Stimulated activated CD4-positive, alpha-beta T cell treated with anti-CD3 and anti-CD28 coated beads, Interleukin-4, amount 100 ng/mL, for 24 hours (primary cell): ENCODE results near the gene SPIRE2.
"Not testable (repeated sequence)": the region's sequence is repeated elsewhere in the genome, so short reads cannot be mapped to it uniquely, and the experiment has no call there.

Source experiments
- DNase-seq: peaks from one replicate; pipeline ENCODE4 v3.0.0-alpha.2; 2020

Gene SPIRE2

DNA sequence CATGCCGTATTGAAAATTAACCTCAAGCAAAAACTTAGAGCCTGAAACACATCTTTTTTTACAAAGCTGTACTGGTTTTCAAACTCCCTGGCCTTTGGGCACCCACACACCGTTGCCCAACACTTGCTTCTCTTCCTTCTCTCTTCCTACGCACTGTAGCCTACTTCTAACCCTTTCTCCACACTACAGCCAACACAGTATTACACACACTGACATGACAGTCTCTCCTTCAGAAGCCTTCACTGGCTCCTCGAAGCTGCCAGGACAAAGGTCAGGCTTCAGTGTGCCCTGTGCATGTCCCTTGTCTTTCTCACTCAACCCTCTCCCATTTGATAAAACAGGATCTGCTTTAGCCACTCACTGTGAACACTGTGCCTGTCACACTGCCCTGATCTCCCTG is 19.8 kb upstream of the SPIRE2 start:
- DNase-seq: no peak

- no peak for DNase-seq
These were observed 17.0 kb upstream of the SPIRE2 start for GRCh38 chr16:89811321-89811720.

- DNase-seq: no peak
These were observed 12.5 kb upstream of the SPIRE2 start for GRCh38 chr16:89815639-89816348.

- DNase-seq: not testable (repeated sequence)
These were observed 9.3 kb upstream of the SPIRE2 start for GRCh38 chr16:89818851-89819403.

DNA sequence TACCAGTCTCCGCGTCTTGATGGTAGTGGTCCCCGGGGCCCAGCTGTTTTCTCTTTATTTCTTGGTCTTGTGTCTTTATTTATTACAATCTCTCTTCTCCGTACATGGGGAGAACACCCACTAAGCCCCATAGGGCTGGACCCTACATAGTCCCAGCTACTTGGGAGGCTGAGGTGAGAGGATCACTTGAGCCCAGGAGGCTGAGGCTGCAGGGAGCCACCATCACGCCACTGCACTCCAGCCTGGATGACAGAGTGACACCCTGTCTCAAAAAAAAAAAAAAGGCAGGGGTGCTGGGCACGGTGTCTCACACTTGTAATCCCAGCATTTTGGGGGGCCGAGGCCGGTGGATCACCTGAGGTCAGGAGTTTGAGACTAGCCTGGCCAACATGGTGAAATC is 8.8 kb upstream of the SPIRE2 start:
- DNase-seq: not testable (repeated sequence)

DNA sequence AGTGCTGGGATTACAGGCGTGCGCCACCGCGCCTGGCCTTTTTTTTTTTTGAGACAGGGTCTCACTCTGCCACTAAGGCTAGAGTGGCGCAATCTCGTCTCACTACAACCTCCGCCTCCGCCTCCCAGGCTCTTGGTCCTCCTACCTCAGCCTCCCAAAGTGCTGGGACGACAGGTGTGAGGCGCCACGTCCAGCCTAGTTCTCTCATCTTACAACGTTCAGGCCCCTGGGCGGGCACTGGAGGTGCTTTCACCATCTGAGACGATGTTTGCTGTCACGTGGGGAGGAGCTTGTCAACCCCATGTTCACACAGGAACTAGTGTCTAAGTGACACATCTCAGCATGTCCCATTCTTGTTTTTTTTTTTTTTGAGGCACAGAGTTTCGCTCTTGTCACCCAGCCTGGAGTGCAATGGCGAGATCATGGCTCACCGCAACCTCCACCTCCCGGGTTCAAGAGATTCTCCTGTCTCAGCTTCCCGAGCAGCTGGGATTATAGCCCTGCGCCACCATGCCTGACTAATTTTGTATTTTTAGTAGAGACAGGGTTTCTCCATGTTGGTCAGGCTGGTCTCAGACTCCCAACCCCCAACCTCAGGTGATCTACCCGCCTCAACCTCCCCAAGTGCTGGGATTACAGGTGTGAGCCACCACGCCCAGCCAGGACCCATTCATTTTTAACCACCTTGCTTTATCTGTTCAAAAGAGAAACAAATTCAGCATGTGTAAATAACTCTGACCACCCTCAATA is 6.7 kb upstream of the SPIRE2 start:
- DNase-seq: no peak

DNA sequence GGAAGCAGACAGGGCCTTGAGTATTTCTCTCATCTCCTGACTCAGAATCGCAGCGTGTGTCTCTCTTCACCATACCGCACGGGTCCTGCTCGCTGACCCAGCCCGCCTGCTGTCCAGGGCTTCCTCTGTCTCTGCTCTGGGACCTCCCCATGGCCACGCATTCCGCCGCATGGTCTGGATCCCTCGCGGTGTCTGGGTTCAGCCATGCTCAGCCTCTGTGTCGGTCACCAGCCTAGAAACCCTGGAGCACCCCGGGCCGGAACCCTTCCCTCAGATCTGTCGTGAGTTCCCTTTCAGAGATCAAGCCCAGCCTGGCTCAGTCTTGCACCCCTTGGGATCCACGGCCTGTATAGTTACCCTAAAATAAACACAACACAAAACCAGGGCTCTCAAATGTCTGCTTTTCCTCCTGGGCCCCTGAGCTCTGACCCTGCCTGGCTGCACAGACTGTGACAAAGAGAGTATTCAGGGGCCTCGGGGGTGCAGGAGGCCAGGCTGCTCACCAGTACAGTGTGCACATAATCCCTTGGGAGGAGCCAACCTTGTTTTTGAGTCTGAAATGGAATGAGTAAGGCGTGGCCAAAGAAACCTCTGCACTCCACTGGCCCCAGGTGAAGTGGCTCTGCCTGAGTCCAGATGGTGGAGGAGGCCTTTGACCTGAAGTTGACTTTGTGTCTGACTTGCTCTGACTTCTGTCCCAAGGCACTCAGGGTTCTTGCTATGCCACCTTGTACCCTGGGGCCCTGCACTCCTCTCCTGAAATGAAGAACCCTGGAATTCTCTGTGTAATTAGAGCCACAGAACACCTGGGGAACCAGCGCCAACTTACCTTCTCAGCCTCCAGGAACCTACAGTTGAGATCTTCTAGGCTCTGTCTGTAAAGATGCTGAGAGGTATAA is 5.8 kb upstream of the SPIRE2 start:
- no peak for DNase-seq

DNA sequence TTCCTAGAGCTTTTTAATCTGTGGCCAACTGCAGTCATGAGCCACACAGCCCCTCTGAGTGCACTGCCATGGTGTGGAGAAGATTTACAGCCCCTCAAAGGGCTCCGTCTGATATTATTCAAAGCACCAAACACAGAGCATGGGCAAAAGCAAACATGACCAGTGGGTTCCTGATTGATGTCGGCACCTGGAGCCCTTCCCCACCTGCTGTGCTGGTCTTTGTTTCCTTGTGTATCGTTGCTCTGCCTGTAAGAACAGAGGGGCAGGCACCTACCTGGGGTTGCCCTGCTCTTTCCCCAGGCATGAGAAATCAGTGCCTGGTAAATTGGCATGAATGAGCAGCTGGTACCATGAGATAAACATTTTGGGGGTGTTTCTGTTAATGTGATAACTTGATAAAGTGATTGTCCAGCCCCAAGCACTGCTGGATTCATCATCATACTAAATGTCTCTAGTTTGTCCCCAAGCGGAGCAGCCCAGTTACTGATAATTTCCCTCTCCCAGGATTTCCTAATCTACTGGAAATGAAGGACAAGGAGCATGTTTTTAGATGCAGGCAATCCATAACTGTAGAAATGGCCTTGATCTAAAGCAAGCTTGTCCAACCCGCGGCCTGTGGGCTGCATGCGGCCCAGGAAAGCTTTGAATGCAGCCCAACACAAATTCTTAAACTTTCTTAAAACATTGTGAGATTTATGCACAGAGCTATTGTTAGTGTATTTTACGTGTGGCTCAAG is 5.0 kb upstream of the SPIRE2 start:
- no peak for DNase-seq

DNA sequence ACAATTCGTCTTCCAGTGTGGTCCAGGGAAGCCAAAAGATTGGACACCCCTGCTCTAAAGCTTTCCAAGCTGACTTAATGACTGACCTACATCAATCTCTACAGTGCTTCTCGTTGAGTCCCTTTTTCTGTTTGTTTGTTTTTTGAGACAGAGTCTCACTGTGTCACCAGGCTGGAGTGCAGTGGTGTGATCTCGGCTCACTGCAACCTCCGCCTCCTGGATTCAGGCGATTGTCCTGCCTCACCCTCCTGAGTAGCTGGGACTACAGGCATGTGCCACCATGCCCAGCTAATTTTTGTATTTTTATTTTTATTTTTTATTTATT is 4.5 kb upstream of the SPIRE2 start:
- not testable (repeated sequence) for DNase-seq

DNA sequence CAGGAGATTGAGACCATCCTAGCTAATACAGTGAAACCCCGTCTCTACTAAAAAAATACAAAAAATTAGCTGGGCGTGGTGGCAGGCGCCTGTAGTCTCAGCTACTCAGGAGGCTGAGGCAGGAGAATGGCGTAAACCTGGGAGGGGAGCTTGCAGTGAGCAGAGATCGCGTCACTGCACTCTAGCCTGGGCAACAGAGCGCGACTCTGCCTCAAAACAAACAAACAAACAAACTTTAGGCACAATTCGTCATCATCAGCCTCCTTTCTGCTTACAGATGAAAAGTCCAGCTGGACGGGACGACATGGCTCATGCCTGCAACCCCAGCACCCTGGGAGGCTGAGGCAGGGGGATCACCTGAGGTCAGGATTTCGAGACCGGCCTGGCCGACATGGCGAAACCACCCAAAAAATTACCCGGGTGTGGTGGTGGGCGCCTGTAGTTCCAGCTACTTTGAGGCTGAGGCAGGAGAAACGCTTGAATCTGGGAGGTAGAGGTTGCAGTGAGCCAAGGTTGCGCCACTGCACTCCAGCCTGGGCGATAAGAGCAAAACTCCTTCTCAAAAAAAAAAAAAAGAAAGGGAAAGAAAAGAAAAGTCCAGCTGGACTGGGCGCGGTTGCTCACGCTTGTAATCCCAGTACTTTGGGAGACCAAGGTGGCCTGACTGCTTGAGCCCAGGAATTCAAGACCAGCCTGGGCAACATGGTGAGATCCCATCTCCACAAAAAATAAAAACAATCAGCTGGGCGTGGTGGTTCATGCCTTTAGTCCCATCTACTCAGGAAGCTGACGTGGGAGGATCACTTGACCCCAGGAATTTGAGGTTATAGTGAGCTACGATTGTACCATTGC is 1.5 kb upstream of the SPIRE2 start:
- DNase-seq: no peak

DNA sequence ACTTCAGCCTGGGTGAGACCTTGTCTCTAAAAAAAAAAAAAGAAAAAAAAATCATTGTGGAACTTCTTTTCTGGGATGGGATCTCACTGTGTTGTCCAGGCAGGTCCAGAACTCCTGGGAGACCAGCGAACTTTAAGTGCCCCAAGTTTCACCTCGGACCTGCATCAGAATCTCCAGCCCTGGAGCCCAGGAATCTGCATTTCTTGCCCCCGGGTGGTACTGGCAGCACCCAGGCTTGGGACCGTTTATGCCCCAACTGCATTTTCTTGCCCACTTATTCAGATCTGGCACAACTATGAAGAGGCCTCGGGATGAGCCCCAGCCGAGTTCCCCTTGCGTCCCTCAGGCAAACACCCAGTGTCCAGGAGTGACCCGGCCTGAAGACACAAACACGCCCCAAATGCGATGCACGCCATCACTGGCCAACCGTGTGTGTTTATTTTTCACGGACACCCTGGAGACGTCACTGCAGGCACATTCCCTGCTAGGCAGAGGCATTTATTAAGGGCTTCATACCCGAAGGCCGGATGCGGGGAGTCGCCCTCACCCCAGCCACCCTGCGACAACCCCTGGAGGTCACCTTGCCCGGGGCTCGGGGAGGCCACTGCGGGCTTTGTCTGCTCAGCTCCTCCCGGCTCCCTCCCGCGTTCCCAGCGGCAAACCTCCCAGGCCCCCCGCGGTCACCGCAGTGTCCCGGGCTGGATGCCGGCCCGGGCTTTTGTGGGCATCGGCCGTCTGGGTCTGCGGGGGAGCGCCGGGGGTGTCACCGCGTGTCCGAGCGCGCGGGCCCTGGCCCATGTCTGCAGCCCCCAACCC is 684 bp upstream of the SPIRE2 start:
- DNase-seq: no peak

- no peak for DNase-seq
These were observed 775 bp downstream of the SPIRE2 start for GRCh38 chr16:89828870-89829629.

DNA sequence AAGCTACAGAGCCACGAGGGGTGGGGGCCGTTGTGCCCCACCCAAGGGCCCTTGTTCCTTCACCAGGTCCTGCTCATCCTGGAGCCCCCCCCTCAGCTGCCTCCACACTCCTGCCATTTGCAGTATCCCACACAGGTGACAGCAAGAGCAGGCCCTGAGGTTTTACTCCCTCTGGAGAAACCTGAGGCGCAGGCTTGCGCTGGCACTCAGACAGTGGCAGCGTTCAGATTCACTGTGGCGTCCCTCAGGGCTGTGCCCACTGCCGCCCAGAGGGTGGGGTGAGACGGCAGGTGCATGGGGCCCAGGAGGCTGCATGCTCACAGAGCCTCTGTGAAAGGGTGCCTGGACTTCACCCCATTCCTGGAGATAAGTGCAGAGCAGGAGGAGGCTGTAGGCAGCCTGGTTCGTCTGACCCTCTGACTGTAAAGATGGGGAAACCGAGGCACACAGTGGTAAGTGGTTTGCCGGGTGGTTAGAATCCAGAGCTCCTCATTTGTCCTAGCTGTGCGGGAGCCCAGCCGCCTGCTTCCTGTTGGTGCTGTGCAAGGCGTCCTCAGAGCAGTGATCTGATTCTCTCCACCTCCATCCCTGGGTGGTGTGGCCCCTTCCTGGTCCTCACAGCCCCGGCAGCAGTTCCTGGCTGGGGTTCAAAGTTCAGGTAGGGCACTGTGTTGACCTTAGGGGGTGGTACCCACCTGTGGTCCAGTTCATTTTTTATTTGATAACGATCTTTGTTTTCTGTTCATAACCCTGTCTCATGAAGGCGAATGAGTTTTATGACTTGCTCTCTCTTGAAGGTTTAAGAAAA is 1.6 kb downstream of the SPIRE2 start:
- DNase-seq: no peak

- DNase-seq: no peak
These were observed 3.6 kb downstream of the SPIRE2 start for GRCh38 chr16:89831810-89832328.

- not testable (repeated sequence) for DNase-seq
These were observed 5.5 kb downstream of the SPIRE2 start for GRCh38 chr16:89833664-89834363.

DNA sequence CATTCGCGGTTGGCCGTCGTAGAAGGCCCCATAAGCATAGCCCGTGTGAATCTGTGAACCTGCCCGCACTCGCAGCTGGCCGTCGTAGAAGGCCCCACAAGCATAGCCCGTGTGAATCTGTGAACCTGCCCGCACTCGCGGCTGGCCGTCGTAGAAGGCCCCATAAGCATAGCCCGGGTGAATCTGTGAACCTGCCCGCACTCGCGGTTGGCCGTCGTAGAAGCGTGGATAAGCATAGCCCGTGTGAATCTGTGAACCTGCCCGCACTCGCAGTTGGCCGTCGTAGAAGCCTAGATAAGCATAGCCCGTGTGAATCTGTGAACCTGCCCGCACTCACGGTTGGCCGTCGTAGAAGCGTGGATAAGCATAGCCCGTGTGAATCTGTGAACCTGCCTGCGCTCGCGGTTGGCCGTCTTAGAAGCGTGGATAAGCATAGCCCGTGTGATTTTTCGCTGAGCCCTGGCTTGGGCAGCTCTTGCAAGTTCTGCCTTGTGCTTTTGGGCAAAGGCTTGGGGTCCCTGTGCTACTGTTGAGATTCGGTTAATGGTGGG is 6.6 kb downstream of the SPIRE2 start:
- not testable (repeated sequence) for DNase-seq

GRCh38 chr16:89836484-89836883 is 8.2 kb downstream of the SPIRE2 start:
- not testable (repeated sequence) for DNase-seq
